Measurements from ENCODE around the gene SETX. TPM values are rescaled to one million over a fixed set of nuclear protein-coding genes. Genes with fewer than 3 reads are reported as not detected.

The SETX gene
- polyA plus RNA-seq, 1 donor, result 64.2 TPM

DNA sequence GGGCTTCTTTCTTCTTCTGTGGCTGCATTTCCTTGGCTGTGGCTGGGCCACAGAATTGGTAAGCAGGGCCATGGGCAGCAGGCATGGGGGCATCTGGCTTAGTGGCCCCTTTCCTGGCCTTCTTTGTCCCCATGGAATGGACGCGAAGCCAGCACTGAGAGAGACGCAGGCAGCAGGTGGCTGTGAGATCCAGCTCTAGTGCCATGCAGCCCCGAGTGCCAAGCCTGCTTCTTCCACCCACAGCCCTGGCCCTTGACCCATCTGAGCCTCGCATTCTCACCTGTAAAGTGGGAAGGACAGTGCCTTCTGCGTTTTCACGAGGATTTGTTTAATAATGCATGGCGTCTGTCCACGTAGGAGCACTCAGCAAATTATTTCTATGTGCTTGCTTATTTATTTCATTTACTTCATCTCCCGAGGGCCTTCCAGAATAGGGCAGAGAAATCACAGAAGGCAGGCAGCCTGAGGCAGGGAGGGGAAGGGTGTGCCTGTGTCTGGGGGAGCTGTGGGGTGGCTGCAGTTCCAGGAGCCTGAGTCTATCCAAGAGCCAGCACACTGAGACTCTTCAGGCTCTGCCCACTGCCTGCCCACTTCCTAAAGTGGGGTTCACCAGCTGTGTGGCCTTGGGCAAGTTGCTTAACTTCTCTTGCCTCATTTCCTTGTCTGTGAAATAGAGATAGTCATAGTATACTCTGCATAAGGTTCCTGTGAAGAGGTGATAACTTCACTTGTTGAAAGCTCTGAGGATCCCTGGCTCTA, 137.7 kb downstream of the SETX start:
- DNase-seq, result no peak

DNA sequence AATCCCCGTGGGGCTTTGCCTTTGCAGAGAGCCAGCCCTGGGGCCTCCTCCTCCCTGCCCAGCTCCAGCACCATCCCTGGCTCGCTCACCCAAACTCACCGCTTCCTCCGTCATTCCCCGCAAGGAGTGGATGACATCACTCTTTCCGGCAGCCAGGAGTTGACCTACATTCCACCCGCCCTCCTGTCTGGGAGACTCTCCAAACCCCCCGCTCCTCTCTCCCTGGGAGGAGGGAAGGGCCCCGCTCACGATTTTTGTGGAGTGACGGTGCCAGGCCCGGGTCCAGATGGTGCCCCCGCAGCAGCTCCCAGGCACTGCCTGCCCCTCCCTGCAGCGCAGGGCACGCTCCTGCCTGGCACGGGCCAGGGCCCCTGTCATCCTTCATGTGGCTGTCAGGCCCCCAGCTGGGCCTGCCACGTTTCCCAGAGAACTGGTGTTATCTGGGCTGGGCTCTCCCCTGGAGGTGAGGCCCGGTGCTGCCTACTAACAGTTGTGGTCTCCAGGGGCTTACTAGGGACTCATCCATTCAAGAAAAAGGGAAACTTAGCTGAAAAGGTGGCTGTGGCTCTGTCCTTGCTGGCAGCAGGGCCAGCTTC, 140.7 kb downstream of the SETX start:
- DNase-seq, result peak; percentile 57

DNA sequence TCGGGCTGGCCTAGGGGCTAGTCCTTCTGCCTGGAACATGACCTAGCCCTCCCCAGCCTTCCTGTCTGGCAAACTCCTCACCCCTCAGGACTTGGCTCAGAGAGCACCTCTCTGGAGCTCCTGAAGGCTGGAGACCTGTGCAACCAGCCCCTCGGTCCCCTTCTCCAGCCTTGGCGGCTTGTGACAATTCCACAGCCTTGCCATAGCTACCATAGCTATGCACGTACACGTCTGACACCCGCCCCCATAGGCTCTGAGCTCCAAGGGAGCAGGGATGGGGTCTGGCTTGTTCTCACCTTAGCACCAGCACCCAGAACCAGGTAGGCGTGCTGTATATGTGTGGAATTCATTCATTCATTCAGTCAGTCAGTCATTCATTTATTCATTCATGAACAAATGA, 143.2 kb downstream of the SETX start:
- DNase-seq, result no peak

Other genes with a start within 250 kb of the SETX start
- gene NTNG2, start 192.9 kb downstream of the SETX start, polyA plus RNA-seq (ENCODE audit: insufficient read length), result 0.18 TPM
- gene TTF1, start 51.9 kb upstream of the SETX start, polyA plus RNA-seq (ENCODE audit: insufficient read length), result 20.9 TPM
- 0.83 TPM for gene CFAP77, start 55.2 kb upstream of the SETX start, polyA plus RNA-seq (ENCODE audit: insufficient read length)
- gene BARHL1, start 227.6 kb upstream of the SETX start, polyA plus RNA-seq (ENCODE audit: insufficient read length), result not detected